Stimulated activated naive CD4-positive, alpha-beta T cell treated with Interleukin-2 at 50 U/mL for 16 hours (primary cell): ENCODE measurements around the gene KRTAP4-5.
"Not testable (repeated sequence)": the region's sequence is repeated elsewhere in the genome, so short reads cannot be mapped to it uniquely, and the experiment has no call there.

Experiments
- DNase-seq: peaks from one replicate; lab custom pipeline; 2025; lab: John Stamatoyannopoulos, UW

The KRTAP4-5 gene

GRCh38 chr17:41149652-41149985 is at the start of gene KRTAP4-5:
Gene KRTAP4-5 (minus strand): TSS chr17:41149825. CDS start chr17:41149767, 58 bp downstream.
- DNase-seq: no peak

DNA sequence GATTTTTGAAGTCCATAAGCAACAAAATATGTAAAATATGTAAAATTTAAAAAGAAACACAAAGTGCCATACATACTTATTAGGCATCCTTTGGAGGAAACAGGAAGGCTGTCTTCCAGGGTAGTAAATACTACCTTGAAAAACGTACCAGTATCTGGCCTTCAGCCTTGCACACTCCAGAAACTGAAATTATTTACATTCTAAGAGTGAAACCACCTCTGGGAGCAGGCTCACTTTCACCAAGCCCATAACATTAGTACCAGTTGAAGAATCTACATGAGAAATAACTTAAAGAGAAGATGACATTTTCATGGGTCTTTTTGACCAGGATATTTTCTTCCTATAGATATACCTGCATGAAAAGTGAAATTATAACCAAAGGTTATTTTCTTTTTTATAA is 46.4 kb upstream of the KRTAP4-5 start:
- DNase-seq: no peak

DNA sequence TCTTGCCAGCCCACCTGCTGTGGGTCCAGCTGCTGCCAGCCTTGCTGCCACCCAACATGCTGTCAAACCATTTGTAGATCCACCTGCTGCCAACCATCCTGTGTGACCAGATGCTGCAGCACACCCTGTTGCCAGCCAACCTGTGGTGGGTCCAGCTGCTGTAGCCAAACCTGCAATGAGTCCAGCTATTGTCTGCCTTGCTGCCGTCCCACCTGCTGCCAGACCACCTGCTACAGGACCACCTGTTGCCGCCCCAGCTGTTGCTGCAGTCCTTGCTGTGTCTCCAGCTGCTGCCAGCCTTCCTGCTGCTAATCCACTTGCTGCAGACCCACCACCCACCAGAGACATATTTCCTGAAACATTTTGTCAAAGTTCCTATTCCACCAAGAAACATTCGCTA is 40.7 kb upstream of the KRTAP4-5 start:
- no peak for DNase-seq

DNA sequence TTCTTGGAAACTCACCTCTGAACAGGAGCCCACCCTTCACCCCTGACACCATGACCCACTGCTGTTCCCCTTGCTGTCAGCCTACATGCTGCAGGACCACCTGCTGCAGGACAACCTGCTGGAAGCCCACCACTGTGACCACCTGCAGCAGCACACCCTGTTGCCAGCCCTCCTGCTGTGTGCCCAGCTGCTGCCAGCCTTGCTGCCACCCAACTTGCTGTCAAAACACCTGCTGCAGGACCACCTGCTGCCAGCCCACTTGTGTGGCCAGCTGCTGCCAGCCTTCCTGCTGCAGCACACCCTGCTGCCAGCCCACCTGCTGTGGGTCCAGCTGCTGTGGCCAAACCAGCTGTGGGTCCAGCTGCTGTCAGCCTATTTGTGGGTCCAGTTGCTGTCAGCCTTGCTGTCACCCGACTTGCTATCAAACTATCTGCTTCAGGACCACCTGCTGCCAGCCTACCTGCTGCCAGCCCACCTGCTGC is 40.3 kb upstream of the KRTAP4-5 start, which contains the start of gene KRTAP9-1:
KRTAP9-1 (plus strand) TSS at position 51 of the 482 bp plus-strand sequence; CDS start at position 51, 0 bp downstream.
- not testable (repeated sequence) for DNase-seq

DNA sequence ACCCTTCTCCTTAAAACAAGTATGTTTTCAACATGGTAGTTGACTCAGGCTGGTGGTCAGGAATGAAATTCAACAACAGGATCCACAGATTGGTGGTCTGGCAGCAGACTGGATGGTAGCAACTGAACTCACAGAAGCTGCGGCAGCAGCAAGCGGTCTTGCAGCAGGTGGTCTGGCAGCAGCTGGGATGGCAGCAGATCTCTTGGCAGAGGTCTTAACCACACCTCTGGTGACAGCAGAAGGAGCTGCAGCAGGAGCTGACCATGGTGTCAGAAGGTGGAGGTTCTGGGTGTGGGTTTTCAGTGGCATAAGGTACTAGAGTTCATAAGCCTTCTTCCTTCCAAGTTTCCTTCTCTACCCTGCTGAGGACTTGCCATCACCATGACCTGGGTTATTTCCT is 37.2 kb upstream of the KRTAP4-5 start:
- no peak for DNase-seq

DNA sequence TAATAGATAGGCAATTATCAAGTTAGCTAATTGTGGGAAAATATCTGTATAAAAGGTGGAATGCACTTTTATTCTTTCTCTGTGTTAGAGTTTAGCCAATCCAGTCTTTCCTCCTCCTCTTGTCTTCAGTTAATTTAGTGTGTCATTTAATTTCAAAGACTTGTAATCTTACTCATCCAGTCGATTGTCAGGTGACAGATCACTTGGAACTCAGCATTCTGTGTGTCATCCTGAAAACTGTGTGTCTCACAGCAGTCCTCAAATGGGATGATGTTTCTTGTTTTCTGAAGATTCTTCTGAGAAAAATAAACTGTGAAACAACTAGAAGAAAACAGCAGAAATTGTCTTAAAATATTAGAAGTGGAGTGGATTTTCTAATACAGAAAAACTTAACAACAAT is 35.4 kb upstream of the KRTAP4-5 start:
- DNase-seq: no peak

- no peak for DNase-seq
Measured at GRCh38 chr17:41184480-41184961, 34.9 kb upstream of the KRTAP4-5 start, which contains the start of gene KRTAP4-1. Gene KRTAP4-1 (minus strand): TSS chr17:41184911. CDS start chr17:41184854, 57 bp downstream.

DNA sequence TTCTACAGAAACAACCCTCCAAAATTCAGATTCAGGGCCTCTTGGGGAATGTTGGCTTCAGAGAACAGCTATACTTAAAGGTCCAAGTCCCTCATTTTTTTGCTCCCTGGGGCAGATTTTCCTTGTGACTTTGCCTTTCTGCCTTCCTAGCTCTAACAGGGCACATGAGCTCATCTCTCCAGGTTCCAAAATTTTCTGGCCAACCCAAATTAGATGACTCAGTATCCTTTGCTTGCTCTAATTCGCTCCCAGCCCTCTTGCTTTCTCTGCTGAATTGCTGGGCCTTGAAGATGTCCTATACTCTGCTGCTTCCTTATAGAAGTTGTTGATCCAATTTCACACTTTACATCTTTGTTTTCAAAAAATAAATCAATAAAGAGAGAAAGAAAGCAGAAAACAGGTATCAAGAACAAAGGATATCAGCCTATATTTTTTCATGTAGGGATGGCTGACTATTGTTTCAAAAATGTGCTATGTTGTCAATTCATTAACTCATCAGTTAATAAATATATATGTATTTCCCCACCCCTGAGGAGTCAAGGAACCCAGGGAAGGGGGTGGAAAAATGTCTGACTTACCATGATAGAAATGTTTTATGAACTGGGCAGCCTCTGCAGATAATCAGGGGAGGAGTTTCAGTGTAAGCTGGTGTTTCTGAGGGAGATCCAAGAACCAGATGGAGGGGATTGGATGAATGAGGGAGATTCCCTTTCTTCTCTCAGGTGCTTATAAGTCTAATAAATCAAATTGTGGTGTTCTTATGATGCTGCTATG is 29.4 kb upstream of the KRTAP4-5 start:
- no peak for DNase-seq

DNA sequence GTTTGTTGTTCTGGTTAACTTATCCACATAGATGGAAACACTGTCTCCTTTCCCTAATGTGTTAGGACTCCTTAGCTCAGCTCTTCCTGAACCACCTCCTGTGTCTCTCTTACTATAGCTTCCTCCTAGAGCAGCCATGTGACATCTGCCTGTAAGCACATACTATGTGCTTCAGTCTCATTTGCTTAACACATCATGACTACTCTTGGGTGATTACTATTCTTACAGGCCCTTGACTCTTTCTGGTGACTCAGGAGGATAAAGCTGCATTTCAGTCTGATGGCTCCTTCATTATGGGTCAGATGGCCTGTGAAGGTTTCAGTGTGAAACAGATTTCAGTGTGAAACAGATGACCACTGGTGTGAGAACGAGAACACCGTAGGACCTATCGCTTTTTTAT is 28.7 kb upstream of the KRTAP4-5 start:
- no peak for DNase-seq

DNA sequence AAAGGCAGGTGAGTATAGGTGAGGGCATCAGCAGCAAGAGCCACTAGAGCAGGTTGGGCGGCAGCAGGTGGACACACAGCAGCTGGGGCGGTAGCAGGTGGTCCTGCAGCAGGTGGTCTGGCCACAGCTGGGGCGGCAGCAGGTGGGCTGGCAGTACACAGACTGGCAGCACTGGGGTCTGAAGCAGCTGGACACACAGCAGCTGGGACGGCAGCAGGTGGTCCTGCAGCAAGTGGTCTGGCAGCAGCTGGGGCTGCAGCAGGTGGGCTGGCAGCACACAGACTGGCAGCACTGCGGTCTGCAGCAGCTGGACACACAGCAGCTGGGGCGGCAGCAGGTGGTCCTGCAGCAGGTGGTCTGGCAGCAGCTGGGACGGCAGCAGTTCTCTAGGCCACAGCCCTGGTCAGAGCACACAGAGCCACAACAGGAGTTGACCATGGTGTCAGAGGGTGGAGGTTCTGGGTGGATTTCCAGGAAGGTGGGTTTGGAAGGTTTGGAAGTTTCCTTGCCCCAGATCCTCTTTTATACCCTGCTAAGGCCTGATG is 28.2 kb upstream of the KRTAP4-5 start, which contains the start of gene KRTAP4-2:
KRTAP4-2 (minus strand) TSS at position 495 of the 545 bp plus-strand sequence; CDS start at position 438, 57 bp downstream.
- no peak for DNase-seq

DNA sequence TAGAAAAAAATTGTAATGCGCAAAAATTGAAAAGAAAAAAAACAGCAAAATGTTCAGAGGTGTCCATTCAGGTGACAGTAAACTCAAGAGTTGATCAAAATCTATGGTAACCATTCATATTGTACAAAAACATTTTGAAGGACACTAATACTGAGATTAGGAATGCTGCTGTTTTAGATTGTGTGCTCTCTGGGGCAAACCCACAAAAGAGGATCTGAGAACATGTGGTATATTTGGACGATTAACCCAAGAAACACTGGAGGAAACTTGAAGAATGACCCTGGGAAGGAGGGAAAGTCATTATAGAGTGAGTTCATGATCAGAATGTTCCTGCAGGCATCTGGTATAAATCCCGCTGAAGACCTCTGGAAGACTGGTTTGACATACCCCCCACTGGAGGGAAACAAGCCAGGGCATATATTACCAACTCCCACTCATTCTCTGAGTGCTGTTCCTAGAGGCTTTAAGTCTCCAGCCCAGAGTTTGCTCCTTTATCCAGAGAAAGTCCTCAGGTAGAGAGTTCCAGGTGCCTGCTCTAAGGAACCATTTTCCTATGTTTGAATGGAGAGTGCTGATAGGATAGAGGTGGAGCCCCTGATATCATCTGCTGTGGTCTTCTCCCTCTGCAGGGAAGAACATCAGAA is 27.2 kb upstream of the KRTAP4-5 start:
- no peak for DNase-seq

DNA sequence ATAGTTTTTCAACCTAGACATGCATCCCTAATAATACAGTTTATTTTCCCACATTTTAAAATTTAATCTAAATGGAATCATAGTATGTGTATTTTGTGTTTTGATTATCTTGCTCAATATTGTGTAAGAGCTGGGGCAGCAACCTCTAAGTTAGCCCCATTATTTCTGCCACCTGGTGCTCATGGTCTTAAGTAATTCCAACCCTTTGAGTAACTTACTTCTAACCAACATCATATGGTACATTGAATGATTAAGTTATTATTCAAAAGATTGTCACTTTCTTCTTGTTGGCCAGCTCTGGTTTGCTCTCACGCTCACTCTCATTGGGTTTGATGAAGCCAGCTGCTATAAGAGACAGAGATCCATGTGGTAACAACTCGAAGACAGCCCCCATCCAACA is 22.3 kb upstream of the KRTAP4-5 start:
- no peak for DNase-seq

- no peak for DNase-seq
Measured at GRCh38 chr17:41168121-41168520, 18.5 kb upstream of the KRTAP4-5 start, which contains the start of gene KRTAP4-3. Gene KRTAP4-3 (minus strand): TSS chr17:41168221. CDS start chr17:41168172, 49 bp downstream.

- DNase-seq: no peak
Measured at GRCh38 chr17:41167561-41167960, 17.9 kb upstream of the KRTAP4-5 start.

DNA sequence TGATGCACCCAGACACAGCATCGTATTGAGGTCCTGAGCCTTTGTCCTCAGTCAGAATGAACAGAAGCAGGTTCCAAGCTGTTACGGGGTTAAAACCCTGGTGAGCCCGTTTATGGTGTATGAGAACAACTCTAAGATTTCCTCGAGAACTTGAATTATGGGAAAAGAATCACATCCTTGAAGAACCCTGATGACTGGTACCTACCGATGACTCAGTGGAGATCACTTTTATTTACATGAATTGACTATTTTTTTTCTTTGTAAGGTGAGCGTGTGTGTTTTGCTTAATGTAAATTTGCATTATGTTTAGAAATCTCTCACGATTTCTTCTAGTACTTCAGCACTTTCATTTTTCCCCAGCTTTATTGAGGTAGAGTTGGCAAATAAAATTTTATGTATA is 14.2 kb upstream of the KRTAP4-5 start:
- no peak for DNase-seq

DNA sequence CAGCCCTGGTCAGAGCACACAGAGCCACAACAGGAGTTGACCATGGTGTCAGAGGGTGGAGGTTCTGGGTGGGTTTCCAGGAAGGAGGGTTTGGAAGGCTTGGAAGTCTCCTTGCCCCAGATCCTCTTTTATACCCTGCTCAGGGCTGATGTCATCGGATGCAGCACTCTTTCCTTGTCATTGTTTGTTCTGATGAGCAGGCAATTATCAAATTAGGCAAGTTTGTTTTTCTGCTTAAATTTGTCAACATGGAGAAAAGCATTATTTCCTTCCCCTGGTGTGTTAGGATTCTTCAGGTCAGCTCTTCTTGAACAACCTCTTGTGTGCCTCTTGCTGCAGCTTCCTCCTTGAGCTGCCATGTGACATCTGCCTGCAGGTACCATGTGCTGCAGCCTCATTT is 11.0 kb upstream of the KRTAP4-5 start, which contains the start of gene KRTAP4-4:
KRTAP4-4 (minus strand) TSS at position 101 of the 400 bp plus-strand sequence; CDS start at position 44, 57 bp downstream.
- no peak for DNase-seq

DNA sequence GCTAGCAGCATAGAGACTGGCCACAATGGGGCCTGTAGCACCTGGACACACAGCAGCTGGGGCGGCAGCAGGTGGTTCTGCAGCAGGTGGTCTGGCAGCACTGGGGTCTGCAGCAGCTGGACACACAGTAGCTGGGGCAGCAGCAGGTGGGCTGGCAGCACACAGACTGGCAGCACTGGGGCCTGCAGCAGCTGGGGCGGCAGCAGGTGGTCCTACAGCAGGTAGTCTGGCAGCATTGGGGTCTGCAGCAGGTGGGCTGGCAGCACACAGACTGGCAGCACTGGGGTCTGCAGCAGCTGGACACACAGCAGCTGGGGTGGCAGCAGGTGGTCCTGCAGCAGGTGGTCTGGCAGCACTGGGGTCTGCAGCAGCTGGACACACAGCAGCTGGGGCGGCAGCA is 10.6 kb upstream of the KRTAP4-5 start:
- DNase-seq: not testable (repeated sequence)

DNA sequence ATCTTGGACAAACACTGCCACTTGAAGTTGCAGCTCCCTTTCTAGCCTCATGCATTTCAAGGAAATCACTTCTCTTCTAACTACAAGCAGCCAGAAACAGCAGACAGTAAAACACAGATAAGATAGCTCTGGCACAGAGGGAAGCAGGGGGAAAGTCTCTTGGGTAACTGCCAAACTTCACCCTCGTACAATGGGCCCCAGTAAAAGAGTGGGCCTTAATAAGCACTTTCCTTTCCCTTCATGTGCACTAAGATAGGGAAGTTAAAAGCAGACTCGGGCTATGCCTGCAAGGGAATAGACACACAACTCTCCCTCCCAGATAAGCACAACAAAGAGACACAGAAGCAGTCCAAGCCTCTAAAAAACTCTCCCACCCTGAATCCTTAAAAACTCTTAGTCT is 4.2 kb upstream of the KRTAP4-5 start:
- no peak for DNase-seq

GRCh38 chr17:41151525-41151924 is 1.9 kb upstream of the KRTAP4-5 start:
- DNase-seq: no peak

GRCh38 chr17:41150026-41150425 is 401 bp upstream of the KRTAP4-5 start:
- no peak for DNase-seq

DNA sequence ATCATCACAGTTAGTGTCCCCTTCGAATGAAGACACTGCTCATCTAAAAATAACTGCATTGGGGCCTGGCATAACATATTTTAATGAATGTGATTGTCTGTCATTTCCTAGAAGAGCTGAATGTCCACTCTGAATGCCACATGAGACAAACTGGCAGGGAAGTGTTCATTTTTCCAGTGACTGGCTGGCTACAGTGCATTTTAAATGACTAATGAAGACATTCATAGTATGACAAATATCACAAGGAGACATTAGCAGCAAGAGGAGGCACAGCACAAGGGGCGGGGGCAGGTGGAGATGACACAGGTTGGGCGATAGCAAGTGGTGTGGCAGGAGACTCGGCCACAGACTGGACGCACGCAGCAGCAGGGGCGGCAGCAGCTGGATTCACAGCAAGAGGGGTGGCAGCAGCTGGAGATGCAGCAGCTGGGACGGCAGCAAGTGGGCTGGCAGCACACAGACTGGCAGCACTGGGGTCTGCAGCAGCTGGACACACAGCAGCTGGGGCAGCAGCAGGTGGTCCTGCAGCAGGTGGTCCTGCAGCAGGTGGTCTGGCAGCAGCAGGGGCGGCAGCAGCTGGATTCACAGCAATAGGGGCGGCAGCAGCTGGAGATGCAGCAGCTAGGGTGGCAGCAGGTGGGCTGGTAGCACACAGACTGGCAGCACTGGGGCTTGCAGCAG is 514 bp downstream of the KRTAP4-5 start:
- DNase-seq: not testable (repeated sequence)
